ENCODE data around the gene ZP1. TPM values are rescaled to one million over a fixed set of nuclear protein-coding genes. Genes with fewer than 3 reads are reported as not detected.

ZP1 gene
- total RNA-seq, 2 donors from 2014 or later, result 0.35 TPM; not detected in 1

DNA sequence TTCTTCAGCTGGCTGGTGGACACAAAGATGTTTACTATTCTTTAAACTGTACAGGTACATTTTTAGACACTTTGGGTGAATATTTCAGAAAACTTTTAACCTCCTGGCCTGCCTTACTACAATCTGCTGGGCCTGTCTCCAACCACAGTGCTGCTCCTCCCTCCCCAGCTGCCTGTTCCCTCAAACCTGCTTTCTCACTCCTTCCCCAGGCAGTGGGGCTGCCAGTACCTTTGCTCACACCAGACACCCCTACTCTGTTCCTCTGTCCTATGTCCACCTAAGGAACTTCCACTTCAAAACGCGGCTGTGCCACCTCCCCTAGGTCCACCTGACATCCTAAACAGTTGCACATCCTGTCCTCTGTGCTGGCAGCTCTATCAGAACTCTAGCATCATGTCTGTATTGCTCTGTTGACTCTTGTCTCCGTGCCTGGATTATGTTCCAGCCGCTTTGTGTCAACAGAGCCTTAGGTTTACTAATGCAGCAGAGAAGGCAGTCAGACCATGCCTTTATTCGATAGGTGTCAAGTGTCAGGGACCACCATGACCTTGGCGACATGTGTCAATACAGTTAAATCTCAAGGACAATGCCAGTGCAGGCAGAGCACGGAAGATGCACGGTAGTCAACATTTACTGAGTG lies 13.4 kb downstream of the ZP1 start:
- no peak for DNase-seq
- no peak overlapping the region for H3K4me3 ChIP-seq

DNA sequence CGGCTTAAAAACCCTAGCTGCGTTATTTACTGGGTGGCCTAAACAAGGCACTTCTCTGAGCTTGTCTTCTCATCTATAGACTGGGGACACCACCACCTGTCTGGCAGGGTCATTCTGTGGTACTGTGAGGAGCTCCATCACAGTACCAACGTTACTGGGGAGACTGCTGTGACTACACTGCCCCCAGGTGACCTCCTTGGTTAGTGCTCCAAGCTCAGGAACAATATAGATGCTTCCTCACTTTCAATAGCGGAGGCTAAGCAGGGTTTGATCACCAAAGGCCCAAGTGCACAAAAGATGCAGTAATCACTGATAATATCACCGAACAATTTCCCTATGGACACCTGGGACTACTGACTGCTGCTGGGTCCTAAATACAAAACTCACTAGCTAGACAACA lies 20.2 kb downstream of the ZP1 start:
- no peaks in the 10 kb centered on the region for H3K9me3 ChIP-seq
- TF ChIP-seq, protein P1, sequence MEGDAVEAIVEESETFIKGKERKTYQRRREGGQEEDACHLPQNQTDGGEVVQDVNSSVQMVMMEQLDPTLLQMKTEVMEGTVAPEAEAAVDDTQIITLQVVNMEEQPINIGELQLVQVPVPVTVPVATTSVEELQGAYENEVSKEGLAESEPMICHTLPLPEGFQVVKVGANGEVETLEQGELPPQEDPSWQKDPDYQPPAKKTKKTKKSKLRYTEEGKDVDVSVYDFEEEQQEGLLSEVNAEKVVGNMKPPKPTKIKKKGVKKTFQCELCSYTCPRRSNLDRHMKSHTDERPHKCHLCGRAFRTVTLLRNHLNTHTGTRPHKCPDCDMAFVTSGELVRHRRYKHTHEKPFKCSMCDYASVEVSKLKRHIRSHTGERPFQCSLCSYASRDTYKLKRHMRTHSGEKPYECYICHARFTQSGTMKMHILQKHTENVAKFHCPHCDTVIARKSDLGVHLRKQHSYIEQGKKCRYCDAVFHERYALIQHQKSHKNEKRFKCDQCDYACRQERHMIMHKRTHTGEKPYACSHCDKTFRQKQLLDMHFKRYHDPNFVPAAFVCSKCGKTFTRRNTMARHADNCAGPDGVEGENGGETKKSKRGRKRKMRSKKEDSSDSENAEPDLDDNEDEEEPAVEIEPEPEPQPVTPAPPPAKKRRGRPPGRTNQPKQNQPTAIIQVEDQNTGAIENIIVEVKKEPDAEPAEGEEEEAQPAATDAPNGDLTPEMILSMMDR (IDR thresholded peaks at IDR 0.05), result peak; percentile 54
- peak; percentile 64 for DNase-seq
- no peaks in the 10 kb centered on the region for H3K27me3 ChIP-seq
- H3K36me3 ChIP-seq, result no peaks in the 10 kb centered on the region
- intact Hi-C loops (cut with DNase I), result no loop called here
- H3K4me3 ChIP-seq, result no peak overlapping the region
- H3K4me1 ChIP-seq, result no peaks in the 10 kb centered on the region
- H3K9ac ChIP-seq (ENCODE audit: low read depth in 2 of 2, low read length in 2 of 2), result no peak overlapping the region
- H3K27ac ChIP-seq, result no peak overlapping the region

More for the DNA sequence above, 13.4 kb downstream of the ZP1 start:
- no peaks in the 10 kb centered on the region for H3K36me3 ChIP-seq
- no peaks in the 10 kb centered on the region for H3K4me1 ChIP-seq
- intact Hi-C loops (cut with DNase I), result no loop called here
- no peak overlapping the region for H3K9ac ChIP-seq (ENCODE audit: low read depth in 2 of 2, low read length in 2 of 2)
- no peak overlapping the region for H3K27ac ChIP-seq
- TF ChIP-seq, protein P1 (IDR thresholded peaks at IDR 0.05), result no peak
- no peaks in the 10 kb centered on the region for H3K9me3 ChIP-seq
- no peaks in the 10 kb centered on the region for H3K27me3 ChIP-seq

DNA sequence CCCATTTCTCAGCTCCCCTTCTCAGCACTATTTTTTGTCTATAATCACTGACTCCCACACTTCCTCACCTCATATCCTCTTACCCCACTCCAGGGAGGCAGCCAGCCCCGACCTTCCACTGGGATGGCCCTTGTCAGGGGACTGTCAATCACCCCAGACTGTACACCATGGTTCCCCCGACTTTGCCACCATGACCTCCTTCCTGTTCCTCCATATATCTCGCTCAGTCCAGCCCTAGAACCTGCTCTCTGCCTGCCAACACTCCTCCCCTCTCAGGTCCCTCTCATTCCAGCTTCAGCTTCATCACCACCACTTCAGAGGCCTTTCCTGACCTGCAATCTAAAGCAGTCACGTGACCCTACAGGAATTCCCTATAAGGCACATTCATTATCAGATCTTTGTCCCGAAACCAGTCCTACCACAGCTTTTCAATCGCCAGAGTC lies 22.5 kb downstream of the ZP1 start:
- H3K27me3 ChIP-seq, result no peaks in the 10 kb centered on the region
- no peaks in the 10 kb centered on the region for H3K9me3 ChIP-seq
- H3K4me1 ChIP-seq, result no peaks in the 10 kb centered on the region
- no peak overlapping the region for H3K4me3 ChIP-seq
- no peak for DNase-seq
- intact Hi-C loops (cut with DNase I), result loop anchor here (5.0 kb wide), 1 partner anchor 58 kb away; no protein-coding TSS in a partner anchor
- no peak overlapping the region for H3K9ac ChIP-seq (ENCODE audit: low read depth in 2 of 2, low read length in 2 of 2)
- TF ChIP-seq, protein P1 (IDR thresholded peaks at IDR 0.05), result no peak
- H3K36me3 ChIP-seq, result no peaks in the 10 kb centered on the region
- H3K27ac ChIP-seq, result no peak overlapping the region

DNA sequence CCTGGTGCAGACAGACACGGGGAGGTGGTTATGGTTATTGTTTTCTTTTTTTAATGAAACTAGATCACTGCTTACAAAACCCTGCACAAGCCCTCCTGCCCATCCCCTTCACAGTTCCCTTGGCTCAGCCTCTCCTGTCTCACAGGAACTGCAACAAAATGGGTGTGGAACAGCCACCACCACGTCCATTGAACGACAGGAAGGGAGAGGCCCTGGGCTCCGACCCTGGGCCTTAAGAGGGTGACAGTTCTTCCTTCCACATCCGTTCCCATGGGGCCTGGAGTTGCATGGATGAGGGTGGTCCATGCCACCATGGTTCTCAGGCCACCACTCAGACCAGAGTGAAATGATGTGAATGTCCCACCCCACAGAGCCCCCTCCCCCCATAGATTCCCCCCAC lies 23.4 kb downstream of the ZP1 start:
- intact Hi-C loops (cut with DNase I), result loop anchor here (5.0 kb wide), 1 partner anchor 58 kb away; no protein-coding TSS in a partner anchor
- H3K4me3 ChIP-seq, result no peak overlapping the region
- no peak overlapping the region for H3K9ac ChIP-seq (ENCODE audit: low read depth in 2 of 2, low read length in 2 of 2)
- H3K27me3 ChIP-seq, result no peaks in the 10 kb centered on the region
- no peaks in the 10 kb centered on the region for H3K36me3 ChIP-seq
- H3K27ac ChIP-seq, result no peak overlapping the region
- H3K4me1 ChIP-seq, result no peaks in the 10 kb centered on the region
- TF ChIP-seq, protein P1 (IDR thresholded peaks at IDR 0.05), result no peak
- no peak for DNase-seq
- no peaks in the 10 kb centered on the region for H3K9me3 ChIP-seq

DNA sequence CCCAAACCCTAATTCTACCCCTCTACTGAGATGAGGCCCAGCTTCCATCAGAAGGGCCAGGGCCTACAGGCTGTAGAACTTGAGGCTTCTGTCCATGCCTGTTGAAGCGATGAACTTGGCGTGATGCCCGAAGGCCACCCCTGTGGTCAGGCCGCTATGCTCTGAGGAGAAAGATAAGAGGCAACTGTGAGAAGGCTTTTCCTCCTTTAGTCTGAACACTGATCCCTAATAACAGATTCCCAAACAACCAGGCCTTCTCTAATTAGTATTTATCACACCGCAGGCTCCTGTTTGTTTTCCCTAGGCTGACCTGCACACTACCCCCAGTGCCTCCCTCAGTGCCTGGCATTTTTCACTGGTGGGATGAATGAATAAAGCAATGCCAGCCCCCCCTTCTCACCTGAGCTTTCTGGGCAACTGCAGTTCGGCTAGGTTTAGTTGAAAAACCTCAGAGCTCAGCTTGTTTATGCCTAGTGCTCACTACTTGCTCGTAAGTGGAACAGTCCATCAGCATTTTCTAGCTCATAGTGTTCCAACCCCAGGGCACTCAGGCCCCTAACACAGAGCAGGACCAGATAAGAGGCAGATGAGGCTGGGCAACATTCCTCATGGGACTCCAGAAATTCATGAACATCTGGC lies 23.9 kb downstream of the ZP1 start:
- intact Hi-C loops (cut with DNase I), result loop anchor here (5.0 kb wide), 1 partner anchor 59 kb away; no protein-coding TSS in a partner anchor
- no peak for DNase-seq
- H3K4me1 ChIP-seq, result no peaks in the 10 kb centered on the region
- H3K4me3 ChIP-seq, result no peak overlapping the region
- TF ChIP-seq, protein P1 (IDR thresholded peaks at IDR 0.05), result no peak
- H3K36me3 ChIP-seq, result peaks cover 4% of the 10 kb centered on the region
- no peak overlapping the region for H3K27ac ChIP-seq
- no peak overlapping the region for H3K9ac ChIP-seq (ENCODE audit: low read depth in 2 of 2, low read length in 2 of 2)
- H3K27me3 ChIP-seq, result no peaks in the 10 kb centered on the region
- H3K9me3 ChIP-seq, result no peaks in the 10 kb centered on the region

Data from colonic mucosa (tissue), 4 donors.